OCI-LY1 (cell line): ENCODE measurements around the gene NXN.

ENCODE experiments used
- H2AFZ ChIP-seq: fragments of 200-600 bp; sonication (generic), shearing (Covaris generic); 2 replicates; pipeline ENCODE4 v1.6.0; 2014; ENCODE audit warnings: antibody characterized with exemption, mild to moderate bottlenecking, low read length
- H3F3A ChIP-seq: fragments of 200-600 bp; sonication (generic), shearing (Covaris generic); 2 replicates; pipeline ENCODE4 v1.6.0; 2014; ENCODE audit warnings: mild to moderate bottlenecking, antibody characterized with exemption, low read length, moderate library complexity; ENCODE audit not compliant: insufficient read depth
- H3K27ac ChIP-seq: fragments of 200-600 bp; sonication (generic); 2 replicates; pipeline ENCODE4 v1.5.1; 2014; ENCODE audit warnings: low read length, mixed run types, mild to moderate bottlenecking, low read depth; ENCODE audit not compliant: poor library complexity, severe bottlenecking
- H3K27me3 ChIP-seq: fragments of 200-600 bp; sonication (generic); 2 replicates; pipeline ENCODE4 v1.6.0; 2014; ENCODE audit warnings: antibody characterized with exemption, mild to moderate bottlenecking, low read length, moderate library complexity; ENCODE audit not compliant: insufficient read depth
- H3K36me3 ChIP-seq: fragments of 200-600 bp; sonication (generic); 2 replicates; pipeline ENCODE4 v1.6.1; 2014; ENCODE audit warnings: mild to moderate bottlenecking, antibody characterized with exemption, low read length, moderate library complexity, mixed read lengths; ENCODE audit not compliant: insufficient read depth
- H3K4me1 ChIP-seq: fragments of 200-600 bp; sonication (generic); 2 replicates; pipeline ENCODE4 v1.5.1; 2014; ENCODE audit warnings: mild to moderate bottlenecking, low read length, moderate library complexity; ENCODE audit not compliant: insufficient read depth, severe bottlenecking
- H3K4me2 ChIP-seq: fragments of 200-600 bp; sonication (generic), shearing (Covaris generic); 2 replicates; pipeline ENCODE4 v1.6.1; 2014; ENCODE audit warnings: low read length
- H3K4me3 ChIP-seq: fragments of 200-600 bp; sonication (generic); 2 replicates; pipeline ENCODE4 v1.5.1; 2014; ENCODE audit warnings: low read length, low read depth, mild to moderate bottlenecking, mixed read lengths; ENCODE audit not compliant: poor library complexity, severe bottlenecking
- H3K79me2 ChIP-seq: fragments of 200-600 bp; shearing (Covaris generic); 2 replicates; pipeline ENCODE4 v1.6.1; 2016; ENCODE audit warnings: mixed run types, low read length, mixed read lengths; ENCODE audit not compliant: insufficient read depth
- H3K9ac ChIP-seq: fragments of 200-600 bp; sonication (generic), shearing (Covaris generic); 2 replicates; pipeline ENCODE4 v1.6.1; 2014; ENCODE audit warnings: mild to moderate bottlenecking, low read length, mixed read lengths
- H3K9me2 ChIP-seq: fragments of 200-600 bp; sonication (generic), shearing (Covaris generic); 2 replicates; pipeline ENCODE4 v1.6.1; 2014; ENCODE audit warnings: low read depth, mild to moderate bottlenecking, low read length, mixed read lengths
- H3K9me3 ChIP-seq: fragments of 200-600 bp; shearing (Covaris generic); 2 replicates; pipeline ENCODE4 v1.6.1; 2014; ENCODE audit warnings: low read length, mixed read lengths
- H4K20me1 ChIP-seq: fragments of 200-600 bp; sonication (generic), shearing (Covaris generic); 2 replicates; pipeline ENCODE4 v1.6.0; 2016; ENCODE audit warnings: mild to moderate bottlenecking, low read length; ENCODE audit not compliant: insufficient read depth
- EZH2 ChIP-seq: fragments of 200-600 bp; sonication (generic), shearing (Covaris generic); IDR thresholded peaks from 2 replicates; pipeline ENCODE4 v1.8.0; 2017; ENCODE audit warnings: borderline replicate concordance, mixed run types, mild to moderate bottlenecking, antibody characterized with exemption, low read length, moderate library complexity, mixed read lengths
- TF ChIP-seq, protein P1 (sequence below): fragments of 200-600 bp; sonication (generic), shearing (Covaris generic); IDR thresholded peaks from 2 replicates; pipeline ENCODE4 v1.5.1; 2017; ENCODE audit warnings: mild to moderate bottlenecking, antibody characterized with exemption, low read length, moderate library complexity, mixed read lengths

The NXN gene

DNA sequence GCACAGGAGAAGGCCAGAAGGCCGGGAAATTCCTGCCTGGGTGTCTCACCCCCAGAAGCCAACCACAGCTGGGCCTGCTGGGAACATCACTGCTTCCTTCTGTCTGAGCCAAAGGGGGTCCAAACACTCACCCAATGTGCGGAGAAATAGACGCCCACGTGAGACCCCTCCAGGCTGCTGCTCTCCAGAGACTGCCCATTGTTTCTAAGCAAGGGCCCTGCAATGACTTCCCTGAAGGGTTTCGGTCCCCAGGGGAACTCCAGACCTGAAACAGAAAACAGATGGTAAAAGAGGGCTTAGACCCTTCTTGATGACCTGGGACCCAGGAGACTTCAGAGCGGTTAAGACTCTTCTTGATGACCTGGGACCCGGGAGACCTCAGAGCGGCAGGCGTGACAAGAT is 156.1 kb downstream of the NXN start:
- no peaks in the 10 kb centered on the region; the same call in 1 of the 2 replicates for H3K36me3 ChIP-seq
- H3K4me2 ChIP-seq = no peak overlapping the region
- TF ChIP-seq, protein P1, sequence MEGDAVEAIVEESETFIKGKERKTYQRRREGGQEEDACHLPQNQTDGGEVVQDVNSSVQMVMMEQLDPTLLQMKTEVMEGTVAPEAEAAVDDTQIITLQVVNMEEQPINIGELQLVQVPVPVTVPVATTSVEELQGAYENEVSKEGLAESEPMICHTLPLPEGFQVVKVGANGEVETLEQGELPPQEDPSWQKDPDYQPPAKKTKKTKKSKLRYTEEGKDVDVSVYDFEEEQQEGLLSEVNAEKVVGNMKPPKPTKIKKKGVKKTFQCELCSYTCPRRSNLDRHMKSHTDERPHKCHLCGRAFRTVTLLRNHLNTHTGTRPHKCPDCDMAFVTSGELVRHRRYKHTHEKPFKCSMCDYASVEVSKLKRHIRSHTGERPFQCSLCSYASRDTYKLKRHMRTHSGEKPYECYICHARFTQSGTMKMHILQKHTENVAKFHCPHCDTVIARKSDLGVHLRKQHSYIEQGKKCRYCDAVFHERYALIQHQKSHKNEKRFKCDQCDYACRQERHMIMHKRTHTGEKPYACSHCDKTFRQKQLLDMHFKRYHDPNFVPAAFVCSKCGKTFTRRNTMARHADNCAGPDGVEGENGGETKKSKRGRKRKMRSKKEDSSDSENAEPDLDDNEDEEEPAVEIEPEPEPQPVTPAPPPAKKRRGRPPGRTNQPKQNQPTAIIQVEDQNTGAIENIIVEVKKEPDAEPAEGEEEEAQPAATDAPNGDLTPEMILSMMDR = no peak
- TF ChIP-seq EZH2 = no peak
- no peaks in the 10 kb centered on the region for H3K9me2 ChIP-seq
- no peaks in the 10 kb centered on the region for H3K4me1 ChIP-seq
- no peaks in the 10 kb centered on the region for H4K20me1 ChIP-seq
- H2AFZ ChIP-seq = no peak overlapping the region
- H3F3A ChIP-seq = no peaks in the 10 kb centered on the region
- H3K79me2 ChIP-seq = no peaks in the 10 kb centered on the region
- no peaks in the 10 kb centered on the region for H3K9me3 ChIP-seq
- H3K9ac ChIP-seq = no peak overlapping the region
- no peak overlapping the region for H3K27ac ChIP-seq
- H3K4me3 ChIP-seq = no peak overlapping the region
- no peaks in the 10 kb centered on the region for H3K27me3 ChIP-seq

DNA sequence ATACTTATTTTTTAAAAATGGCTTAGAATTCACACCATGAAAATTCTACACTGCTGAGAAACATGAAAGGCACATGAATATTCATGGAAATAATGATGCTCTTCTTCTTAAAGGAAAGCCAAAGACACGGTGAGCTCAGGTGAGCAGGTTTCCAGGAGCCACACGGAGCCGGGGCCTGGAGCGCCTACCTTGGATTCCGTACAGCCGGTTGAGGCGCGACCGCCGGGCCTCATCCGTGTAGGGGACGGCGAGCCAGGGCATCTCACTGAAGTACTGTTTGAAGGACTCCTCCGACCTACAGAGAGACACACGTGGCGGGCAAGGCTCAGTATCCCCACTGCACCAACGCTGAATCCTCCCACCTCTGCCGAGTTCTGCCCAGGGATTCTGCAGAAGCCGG is 160.3 kb downstream of the NXN start:
- no peaks in the 10 kb centered on the region for H3K9me3 ChIP-seq
- no peaks in the 10 kb centered on the region for H3K27me3 ChIP-seq
- no peaks in the 10 kb centered on the region; the same call in 1 of the 2 replicates for H3K36me3 ChIP-seq
- no peak overlapping the region for H3K4me3 ChIP-seq
- no peak overlapping the region for H3K27ac ChIP-seq
- H3K4me2 ChIP-seq = no peak overlapping the region
- no peaks in the 10 kb centered on the region for H3F3A ChIP-seq
- no peak overlapping the region for H3K9ac ChIP-seq
- no peak overlapping the region for H2AFZ ChIP-seq
- H4K20me1 ChIP-seq = no peaks in the 10 kb centered on the region
- TF ChIP-seq EZH2 = no peak
- TF ChIP-seq, protein P1 = no peak
- H3K9me2 ChIP-seq = no peaks in the 10 kb centered on the region
- no peaks in the 10 kb centered on the region for H3K4me1 ChIP-seq
- no peaks in the 10 kb centered on the region for H3K79me2 ChIP-seq

DNA sequence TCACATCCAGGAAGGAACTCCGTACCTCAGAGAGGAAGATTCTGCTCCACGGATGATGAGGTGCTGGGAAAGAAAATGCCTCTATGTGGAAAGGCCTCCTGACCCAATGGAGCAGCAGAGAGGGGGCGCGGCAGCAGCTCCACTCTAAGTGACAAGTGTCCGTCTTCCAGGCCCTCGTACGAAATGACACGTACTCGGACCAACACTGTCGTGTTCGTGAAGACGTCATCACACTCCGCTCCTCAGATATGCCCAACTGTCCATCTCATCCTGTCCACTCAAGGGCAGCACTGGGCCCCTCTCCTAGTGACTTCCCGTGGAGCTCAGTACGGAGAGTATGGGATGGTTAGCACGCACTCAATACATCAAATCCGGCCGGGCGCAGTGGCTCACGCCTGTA is 165.2 kb downstream of the NXN start:
- peaks cover 4% of the 10 kb centered on the region; the same call in 1 of the 2 replicates for H3K36me3 ChIP-seq
- no peaks in the 10 kb centered on the region for H3K4me1 ChIP-seq
- no peaks in the 10 kb centered on the region; the same call in 1 of the 2 replicates for H3K27me3 ChIP-seq
- H3K9ac ChIP-seq = no peak overlapping the region
- no peaks in the 10 kb centered on the region for H3F3A ChIP-seq
- no peak overlapping the region for H3K4me2 ChIP-seq
- TF ChIP-seq, protein P1 = no peak
- TF ChIP-seq EZH2 = no peak
- no peak overlapping the region for H3K4me3 ChIP-seq
- H3K9me3 ChIP-seq = no peaks in the 10 kb centered on the region
- H3K9me2 ChIP-seq = no peaks in the 10 kb centered on the region
- H2AFZ ChIP-seq = no peak overlapping the region
- H3K27ac ChIP-seq = no peak overlapping the region
- H3K79me2 ChIP-seq = no peaks in the 10 kb centered on the region
- no peaks in the 10 kb centered on the region for H4K20me1 ChIP-seq
